ENCODE measurements around the gene TMEM92.
"Not testable (repeated sequence)": the region's sequence is repeated elsewhere in the genome, so short reads cannot be mapped to it uniquely, and the experiment has no call there.

The TMEM92 gene

DNA sequence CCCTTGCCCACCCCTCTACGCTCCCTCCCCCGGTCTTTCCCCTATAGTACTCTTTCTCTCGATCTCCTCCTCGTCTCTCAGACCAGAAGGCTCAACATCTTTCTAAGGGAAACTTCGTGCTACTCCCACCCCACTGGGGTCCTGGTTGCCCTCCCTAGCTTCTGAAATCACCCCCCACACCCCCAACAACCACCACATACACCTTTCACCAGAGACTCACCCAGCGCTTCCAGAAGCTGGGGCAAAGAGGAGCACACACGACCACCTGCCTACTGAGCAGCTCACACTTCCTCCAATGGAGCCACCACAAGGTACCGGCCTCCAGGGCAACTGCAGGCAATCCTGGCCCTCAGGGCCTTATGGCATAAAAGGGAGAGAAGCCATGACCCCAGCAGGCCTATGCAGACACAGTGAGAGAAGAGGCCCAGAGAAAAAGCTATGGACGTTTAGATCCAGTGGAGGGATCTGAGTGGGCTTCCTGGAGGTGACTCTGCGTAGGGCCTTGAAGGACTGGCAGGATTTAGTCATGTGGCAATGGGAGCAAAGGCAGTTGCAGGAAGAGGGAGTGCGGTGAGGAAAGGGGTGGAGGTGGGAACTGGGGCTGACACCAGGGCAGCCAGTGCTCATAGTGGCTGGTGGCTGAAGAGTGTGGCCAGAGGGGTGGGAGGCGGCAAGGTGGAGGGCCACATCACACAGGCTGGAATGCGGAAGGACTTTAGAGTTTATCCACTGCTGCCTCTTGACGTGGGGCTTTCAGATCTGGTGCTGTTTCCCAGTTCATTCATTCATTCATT lies 12.1 kb upstream of the TMEM92 start:
- no peak for DNase-seq (ENCODE audit: low spot score)

DNA sequence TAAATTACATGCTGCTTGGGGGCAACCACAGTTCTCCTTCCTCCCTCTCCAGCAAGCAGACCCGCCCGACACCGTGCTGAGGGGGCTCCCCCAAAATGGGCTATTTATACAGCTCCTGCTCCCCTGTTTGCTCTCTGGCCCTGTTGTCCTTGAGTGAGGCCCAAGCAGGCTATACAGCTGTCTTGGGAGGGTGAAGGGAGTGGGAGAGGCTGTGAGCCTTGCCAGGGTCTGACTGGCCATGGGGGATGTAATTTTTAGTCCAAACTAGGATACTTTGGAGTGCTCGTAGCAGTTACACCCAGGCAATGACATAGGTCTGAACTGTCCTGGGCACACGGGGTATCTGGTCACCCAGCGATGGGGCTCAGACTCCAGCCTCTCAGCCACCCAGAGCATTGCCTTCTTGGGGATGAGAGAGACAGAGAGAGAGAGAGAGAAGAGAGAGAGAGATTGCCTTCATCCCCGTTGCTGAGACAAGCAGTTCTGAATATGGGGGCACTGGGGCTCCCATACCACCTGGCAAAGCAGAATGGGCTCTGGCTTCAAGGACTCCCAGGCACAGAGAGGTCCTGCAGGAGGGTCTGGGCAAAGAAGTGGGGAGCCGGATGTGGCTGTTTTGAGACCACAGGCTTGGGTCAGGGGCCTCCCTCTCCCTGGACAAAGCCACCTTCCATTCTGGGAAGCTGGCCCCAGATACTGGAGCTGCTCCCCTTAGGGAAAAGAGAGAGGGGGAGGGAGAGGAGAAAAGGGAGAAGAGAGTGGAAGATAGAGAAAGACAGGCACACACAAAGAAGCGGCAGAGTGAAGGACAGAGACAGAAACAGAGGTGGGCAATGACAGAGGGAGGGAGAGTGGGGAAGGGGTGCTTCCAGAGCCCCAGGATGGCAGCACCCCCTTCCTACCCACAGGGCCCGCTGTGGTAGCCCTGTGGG lies 10.7 kb upstream of the TMEM92 start:
- DNase-seq (ENCODE audit: low spot score), result no peak

DNA sequence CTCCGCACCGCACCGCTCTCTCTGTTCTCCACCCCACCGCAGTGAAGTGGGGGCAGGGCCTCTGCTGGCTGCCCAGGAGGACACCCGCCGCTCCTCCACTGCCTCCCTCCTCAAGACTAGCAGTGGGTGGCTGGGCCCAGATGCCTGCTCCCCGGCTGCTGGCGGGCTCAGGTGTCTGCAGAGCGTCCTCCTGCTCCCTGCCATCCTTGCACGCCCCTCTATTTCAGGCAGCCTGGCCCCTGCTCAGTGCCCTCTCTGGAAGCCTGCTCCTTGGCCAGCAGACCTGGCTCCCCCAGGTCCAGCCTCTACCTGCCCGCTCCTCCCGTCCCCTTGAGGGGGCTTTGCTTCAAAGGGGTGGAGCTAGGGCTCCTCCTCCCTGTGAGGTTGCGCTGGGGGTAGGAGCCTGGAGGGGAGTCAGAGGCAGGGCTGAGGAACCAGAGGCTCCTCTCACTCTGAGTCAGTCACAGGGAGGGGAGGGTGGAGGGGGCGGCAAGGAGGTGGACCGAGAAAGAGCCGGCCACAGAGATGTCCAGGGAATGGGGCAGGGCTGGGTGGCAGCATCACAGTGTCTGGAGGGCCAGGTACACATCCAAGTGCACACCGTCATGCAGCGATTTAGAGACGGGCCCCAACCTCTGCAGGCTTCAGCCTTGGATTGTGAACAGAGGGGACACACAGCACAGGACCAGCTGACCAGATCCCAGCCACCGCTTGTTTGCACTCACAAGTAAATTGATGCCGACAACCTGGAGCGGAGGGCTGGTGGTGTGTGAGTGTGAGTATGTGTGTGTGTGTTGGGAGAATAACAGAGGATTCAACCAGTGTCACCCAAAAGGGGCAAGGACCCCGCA lies 9.8 kb upstream of the TMEM92 start:
- DNase-seq (ENCODE audit: low spot score), result no peak

DNA sequence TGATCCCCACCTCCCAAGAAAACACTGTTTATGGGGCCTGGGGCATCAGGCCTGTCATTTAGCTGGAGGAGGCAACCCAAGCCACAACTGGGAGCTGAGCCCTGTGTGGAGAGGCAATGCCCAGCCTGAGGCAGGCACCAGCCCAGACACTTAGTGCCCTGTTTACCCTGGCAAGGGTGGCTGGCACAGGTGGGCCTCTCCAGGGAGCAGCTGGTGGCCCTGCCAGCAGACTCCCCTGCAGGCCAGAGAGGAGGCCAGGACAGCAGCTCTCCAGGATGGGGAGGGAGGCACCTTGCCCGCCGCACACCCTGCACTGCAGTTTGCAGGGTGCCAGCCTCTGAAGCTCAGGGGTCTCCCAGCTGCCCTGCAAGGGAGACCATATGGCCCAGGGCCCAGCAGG lies 9.1 kb upstream of the TMEM92 start:
- DNase-seq (ENCODE audit: low spot score), result no peak

DNA sequence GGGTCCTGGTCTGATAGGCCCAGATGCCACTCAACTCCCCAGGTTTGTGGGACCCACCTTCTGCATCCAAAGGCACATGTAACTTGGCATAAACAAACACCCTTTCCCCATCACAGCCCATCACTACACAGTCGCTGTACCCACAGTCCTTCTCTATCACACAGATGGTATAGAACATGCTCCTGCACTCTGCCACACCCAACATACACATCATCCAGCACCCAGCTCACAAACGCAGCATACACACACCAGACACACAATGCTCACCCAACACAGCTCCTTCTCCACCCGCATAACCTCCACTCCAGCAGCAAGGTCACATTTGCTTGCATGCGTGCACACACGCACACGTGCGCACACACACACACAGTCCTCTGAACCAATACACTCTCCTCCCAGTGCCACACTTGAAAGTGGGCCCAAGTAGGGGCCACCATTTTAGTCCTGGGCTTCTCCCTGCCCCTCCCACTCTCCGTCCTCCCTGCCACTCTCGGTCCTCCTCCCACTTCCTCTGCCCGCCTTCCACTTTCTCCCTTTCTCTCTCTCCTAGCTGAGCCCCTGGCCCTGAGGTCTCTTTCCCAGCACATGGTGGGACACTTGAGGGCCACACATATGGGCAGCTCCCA lies 8.5 kb upstream of the TMEM92 start:
- DNase-seq (ENCODE audit: low spot score), result no peak

DNA sequence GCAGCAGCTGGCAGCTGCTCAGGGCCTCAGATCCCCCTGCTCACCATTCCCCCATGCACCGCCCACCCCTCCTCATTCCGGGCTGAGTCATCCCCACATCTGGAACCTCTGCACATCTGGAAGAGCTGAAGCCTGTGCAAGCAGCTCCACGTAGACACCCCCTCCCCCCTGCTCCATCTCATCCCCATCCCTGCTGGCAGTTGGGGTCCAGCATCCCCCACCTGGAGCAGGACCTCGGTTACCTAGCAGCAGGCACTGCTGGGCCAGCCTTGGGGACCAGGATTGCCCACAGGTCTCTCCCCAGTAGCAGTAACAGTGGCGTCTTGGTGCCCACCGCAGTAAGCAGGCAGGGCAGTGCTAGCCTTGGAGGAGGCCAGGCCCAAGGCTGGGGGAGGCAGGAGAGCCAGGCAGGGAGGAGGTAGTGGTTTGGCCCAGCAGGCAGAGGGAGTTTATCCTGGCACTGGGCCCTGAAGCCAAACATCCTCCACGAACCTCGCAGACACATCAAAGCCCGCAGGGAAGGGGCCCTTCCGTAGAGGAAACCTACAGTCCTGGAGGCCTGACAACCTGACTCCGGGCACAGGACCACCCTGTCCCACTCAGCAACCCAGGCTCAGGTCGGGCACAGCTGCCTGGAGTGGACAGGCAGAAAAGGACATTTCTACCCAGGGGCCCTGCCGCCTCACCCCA lies 7.7 kb upstream of the TMEM92 start:
- no peak for DNase-seq (ENCODE audit: low spot score)

DNA sequence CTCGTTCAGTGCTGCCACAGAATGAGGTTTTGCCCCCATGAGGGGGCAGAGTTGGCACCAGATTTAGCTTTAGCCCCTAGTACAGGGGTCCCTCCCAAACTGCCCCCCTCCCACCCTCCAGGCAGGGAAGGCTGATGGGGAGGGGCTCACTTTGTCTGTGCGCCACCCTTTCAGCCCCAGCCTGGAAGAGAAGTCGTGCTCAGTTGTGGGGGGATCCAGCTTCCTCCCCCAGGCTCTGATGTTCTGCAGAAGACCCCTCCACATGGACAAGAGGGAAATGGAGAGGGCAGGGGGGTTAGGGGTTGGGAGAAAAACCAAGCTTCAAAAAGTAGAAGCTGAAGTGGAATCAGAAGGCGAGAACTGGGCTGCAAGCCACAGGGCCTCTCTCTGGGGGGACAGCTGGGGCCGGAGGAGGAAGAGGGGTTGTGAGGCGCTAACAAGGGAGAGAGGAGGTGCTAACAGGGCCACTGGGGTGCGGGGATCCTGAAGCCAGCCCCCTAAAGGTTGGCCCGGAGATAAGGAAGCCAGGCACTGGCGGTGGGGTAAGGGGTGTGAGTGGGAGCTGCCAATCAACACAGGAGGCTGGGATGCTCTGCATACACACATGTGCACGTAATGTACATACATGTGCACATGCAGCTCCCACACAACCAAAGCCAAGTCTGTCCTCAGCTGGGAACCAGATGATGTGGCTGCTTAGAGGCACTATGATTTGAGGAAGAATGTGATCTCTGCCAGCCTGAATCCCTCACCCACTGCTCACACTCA lies 7.0 kb upstream of the TMEM92 start:
- DNase-seq (ENCODE audit: low spot score), result no peak

DNA sequence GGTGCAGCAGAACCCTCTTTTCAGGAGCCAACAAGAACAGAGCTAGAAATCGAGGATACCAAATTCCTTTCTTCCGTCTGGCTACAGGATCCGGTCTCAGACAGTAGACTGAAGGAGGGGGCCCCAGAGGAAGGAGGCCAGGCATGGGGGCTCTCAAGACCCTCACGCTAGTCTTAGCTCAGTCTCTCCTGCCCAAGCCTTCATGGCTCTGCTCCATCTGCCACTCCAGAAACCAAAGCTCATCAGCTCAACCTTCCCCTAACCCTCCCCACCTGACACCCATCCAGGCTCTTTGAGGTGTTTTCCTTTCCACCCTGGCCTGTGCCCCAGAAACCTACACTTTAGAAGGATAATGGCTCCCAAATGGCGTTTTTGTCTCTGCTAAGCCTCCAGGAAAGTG lies 6.2 kb upstream of the TMEM92 start:
- DNase-seq (ENCODE audit: low spot score), result no peak

DNA sequence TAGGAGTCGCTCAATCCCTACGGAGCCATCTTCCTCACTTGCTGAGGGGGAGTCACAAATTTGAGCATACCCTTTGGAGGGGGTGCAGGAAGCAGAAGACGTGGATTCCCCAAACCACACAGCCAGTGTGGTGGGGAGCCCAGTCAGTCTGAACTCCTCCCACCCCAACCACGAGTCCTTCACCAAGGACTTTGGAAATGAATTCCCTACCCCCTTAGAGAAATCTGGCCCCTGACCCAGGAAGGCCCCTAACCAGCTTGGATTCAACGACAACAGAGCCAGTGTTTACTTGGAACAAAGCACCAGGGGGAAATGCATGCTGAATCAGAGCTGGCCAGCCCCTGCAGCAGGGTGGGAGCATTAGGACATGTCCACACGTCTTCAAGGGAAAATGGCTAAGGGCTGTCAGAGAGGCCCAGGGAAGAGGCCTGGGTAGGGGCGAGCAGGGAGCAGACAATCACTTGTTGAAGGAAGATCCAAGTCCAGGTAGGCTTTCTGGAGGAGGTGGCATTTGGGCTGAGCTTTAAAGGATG lies 5.5 kb upstream of the TMEM92 start:
- DNase-seq (ENCODE audit: low spot score), result no peak

DNA sequence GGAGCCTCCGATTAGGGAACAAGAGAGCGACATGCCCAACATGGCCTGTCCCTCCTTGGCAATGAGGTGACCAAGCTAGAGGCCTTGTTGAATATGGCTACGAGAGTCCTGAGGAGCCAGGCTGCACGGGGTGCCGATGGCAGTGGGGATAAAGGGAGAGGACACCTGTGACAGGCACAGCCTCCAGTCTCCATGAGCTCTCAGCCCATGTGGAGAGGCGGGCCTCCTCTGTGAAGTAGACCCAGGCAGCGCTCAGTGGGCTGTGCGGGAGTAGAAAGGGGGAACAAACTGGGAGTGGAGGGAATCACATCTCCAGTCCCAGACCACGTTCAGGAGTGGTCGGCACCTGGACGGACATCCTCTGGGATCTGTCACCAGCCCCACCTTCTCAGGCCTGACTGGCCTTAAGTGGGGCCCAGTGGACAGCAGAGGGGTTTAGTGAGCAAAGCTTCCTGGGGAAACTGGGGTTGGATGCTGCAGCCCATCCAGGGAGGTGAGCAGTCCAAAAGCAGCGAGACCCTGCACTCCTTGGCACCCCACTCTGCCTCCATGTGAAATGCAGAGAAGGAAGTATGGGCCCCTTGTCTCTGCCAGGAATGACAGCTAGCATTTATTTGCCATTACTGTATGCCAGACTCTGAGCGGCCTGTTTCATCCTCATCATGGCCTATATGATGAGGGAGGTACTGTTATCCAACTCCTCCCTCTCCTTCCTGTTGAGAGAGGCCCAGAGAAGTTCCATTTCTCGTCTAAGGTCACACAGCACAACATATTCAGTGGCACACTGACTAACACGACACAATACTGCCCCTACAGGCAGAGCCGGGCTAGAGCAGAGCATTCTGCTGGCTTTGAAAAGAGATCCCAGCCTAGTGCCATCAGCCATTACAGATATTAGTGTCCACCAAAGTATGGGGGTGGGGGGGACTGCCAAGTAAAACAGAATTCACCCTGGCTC lies 4.5 kb upstream of the TMEM92 start:
- DNase-seq (ENCODE audit: low spot score), result peak; percentile 35

DNA sequence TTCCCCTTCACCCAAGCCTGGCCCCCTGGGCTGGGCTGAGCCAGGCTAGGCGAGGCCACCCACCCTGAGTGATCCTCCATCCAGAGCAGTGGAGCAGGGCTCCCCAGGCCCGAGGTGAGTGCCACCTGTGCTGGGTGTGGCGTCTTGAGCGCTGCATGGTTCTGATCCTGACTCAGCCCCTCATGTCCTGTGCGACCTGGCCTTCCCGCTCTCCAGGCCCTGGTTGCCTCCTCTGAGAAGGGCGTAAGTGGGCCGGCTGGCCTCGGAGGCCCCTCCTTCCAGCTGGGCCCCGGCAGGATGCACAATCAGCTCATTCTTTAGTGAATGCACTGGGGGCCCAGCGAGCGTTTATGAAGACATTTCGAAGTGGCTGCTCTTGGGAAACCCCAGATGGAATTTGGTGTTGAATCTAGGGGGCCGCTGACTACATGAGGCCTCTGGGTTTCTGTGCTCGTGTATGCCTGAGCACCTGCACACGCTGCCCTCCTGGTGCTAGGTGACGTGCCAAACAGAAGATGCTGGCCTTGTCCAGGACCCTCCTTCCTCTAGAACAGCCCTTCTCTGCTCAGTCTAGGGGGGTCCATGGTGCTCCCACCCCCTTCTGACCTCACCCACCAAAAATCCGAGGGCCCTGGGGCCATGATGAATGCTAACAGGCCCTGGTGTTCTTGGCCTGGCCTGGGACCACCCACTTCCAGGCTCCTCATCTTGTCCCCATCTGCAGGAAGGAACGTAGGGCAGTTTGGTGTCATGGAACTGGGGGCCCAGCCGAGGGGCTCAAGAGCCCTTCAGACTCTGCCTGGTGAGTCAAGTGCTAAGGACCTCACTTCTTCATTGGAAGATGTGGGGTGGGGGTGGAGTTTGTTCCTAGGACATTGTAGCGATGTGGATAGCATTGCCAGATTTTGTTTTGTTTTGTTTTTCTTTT lies 3.6 kb upstream of the TMEM92 start:
- no peak for DNase-seq (ENCODE audit: low spot score)

DNA sequence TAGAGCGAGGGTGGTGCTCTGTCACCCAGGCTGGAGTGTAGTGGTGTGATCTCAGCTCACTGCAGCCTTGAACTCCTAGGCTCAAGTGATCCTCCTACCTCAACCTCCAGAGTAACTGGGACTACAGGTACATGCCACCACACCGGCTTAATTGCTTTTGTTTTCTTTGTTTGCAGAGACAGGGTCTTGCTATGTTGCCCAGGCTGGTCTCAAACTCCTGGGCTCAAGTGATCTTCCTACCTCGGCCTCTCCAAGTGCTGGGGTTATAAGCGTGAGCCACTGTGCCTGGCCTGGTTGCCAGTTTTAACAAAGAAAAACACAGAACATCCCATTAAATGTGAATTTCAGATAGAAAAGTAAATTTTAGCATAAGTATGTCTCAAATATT lies 2.9 kb upstream of the TMEM92 start:
- DNase-seq (ENCODE audit: low spot score), result not testable (repeated sequence)

DNA sequence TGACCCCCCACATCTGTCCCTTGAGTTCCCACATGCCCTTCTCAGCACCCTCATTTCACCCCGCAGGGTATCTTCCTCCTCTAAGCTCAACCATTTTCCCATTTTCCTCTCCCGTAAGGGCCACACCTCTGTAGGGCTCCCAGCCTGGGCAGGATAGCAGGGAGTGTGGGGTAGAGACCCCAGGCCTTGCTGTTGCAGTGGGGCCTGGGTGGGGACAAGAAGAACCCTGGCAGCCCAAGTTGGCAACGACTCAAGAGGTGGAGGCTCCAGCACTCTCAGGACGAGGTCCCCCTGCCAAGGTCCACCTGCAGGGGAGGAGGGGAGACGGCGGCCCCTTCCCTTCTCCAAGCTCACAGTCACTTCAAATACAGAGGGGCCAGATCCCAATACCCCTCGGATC lies 2.0 kb upstream of the TMEM92 start:
- DNase-seq (ENCODE audit: low spot score), result no peak

DNA sequence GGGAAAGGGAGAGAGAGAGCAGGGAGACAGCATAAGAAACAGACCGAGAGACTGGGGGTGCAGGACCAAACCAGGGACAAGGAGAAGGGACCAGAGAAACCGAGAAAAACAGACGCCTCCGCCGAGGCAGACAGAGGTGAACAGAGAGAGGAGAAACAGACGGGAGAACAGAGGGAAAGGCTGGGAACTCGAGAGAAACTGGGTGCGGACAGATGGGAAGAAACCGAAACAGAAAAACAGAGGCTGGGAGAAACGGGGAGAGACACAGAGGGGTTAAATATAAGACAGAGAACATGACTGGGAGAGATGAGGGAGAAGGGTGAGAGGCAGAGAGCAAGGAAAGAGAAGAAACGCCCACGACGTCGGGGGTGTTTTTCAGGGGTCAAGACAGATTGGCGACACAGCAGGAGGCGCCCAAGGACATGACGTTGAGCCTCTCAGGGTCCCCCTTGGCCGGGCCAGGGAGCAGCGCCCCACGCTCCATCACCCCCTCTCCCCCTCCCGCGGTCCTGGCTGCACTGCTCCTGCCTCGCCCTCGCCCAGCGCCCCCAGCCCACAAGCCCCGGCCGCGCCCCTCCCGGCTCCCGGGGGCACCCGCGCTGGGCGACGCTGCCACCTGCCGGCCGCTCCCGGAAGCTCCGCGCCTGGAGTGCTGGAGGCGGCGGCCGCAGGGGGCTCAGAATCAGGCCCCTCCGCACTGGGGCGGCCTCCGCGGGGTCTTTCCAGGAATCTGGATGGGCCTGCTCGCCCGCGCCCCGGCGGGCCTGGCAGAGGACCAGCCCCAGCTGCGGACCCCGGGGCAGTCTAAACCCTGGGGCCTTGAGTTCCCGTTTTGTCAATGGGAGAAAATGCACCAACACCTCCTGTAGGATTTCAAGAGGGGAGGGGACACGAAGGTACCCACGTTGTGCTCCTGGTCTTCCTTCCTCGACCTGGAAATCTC lies 1.3 kb upstream of the TMEM92 start:
- peak; percentile 22 for DNase-seq (ENCODE audit: low spot score)

DNA sequence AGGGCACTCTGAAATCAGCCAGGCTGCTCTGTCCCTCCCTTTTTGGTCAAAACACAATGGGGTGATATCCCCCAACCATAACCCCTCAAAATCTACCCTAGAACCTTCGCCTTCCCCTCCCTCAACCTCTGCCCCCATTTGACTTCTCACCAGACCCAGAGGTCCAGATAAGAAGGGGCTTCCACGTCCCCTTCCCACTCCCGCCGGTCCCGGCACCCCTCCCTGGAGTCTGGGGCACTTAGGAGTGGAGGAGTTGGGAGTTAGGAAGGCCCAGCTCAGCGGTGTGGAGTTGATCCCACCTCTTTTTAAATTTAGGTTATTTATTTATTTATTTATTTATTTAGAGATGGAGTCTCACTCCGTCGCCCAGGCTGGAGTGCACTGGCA lies 619 bp upstream of the TMEM92 start:
- no peak for DNase-seq (ENCODE audit: low spot score)

DNA sequence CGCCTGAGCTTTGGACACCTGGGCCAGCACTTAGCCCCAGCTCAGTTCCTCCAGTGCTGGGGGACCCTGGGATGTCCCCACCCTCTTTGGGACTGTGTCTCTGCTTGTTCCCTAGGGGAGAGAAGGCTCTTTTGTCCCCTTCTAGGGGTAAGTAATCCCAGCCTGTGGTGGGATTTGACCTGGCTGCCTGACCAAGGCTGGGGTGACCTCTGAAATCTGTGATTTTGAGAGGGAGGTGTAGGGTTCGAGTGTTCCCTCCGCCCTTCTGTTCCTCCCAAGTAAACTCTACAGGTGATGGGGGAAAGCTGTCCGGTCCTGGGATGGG lies 593 bp downstream of the TMEM92 start:
- no peak for DNase-seq (ENCODE audit: low spot score)

DNA sequence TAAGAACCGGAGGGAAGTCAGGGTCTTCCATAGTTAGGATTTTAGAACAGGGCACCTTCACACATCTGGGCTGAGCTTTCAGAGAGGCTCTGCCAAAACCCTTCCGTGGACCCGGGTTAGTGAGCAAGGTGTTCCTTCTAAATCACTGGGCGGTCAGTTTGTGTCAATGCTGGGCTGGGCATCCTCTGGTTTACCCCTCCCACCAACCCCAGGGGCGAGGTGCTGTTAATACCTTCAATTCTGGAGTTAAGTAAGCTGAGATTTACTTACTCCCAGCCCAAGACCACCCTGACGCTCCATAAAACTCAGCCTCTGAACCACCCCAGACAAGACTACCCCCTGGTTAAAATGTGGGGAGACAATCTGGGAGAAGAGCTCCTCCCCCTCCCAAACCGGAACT lies 1.0 kb downstream of the TMEM92 start:
- DNase-seq (ENCODE audit: low spot score), result no peak
